Ectodermal cell (in vitro differentiated cells): ENCODE measurements around the gene CPT1A.

Experiments used
- H3K27ac ChIP-seq: 2 replicates; pipeline ENCODE4 v1.7.0; 2013; ENCODE audit warnings: mild to moderate bottlenecking, low read depth, low read length; ENCODE audit not compliant: insufficient read depth, poor library complexity, severe bottlenecking
- H3K27me3 ChIP-seq: 2 replicates; pipeline ENCODE4 v1.7.0; 2013; ENCODE audit warnings: mild to moderate bottlenecking, low read length; ENCODE audit not compliant: insufficient read depth, control insufficient read depth, poor library complexity, severe bottlenecking
- H3K36me3 ChIP-seq: one replicate; pipeline ENCODE4 v1.7.0; 2013; ENCODE audit warnings: low read length; ENCODE audit not compliant: control insufficient read depth, insufficient read depth
- H3K4me1 ChIP-seq: one replicate; pipeline ENCODE4 v1.7.0; 2013; ENCODE audit warnings: low read length; ENCODE audit not compliant: control insufficient read depth, insufficient read depth
- H3K4me3 ChIP-seq: 2 replicates; pipeline ENCODE4 v1.7.0; 2013; ENCODE audit warnings: low read depth, low read length, control low read depth; ENCODE audit not compliant: insufficient read depth
- H3K9me3 ChIP-seq: 2 replicates; pipeline ENCODE4 v1.7.0; 2013; ENCODE audit warnings: mild to moderate bottlenecking, low read length, moderate library complexity; ENCODE audit not compliant: control insufficient read depth
- whole genome bisulfite sequencing, 2 experiments: methylation state at CpG; one replicate each; pipeline ENCODE4 v1.1.7; 2013; ENCODE audit warnings: missing lambda C conversion rate in 2 of 2; 5-methylcytosine and 5-hydroxymethylcytosine counted together

CPT1A gene

GRCh38 chr11:68762481-68762880 is 79.2 kb downstream of the CPT1A start:
- no peak overlapping the region for H3K27ac ChIP-seq
- H3K9me3 ChIP-seq = no peaks in the 10 kb centered on the region
- WGBS, 2 experiments = 88 to 89% methylated on average over 15 of the region's 15 CpGs

GRCh38 chr11:68761801-68762200 is 79.9 kb downstream of the CPT1A start:
- Histone ChIP-seq H3K4me3 (no peak overlapping the region), H3K27ac (no peak overlapping the region), H3K4me1 (no peaks in the 10 kb centered on the region), H3K27me3 (no peaks in the 10 kb centered on the region), H3K9me3 (no peaks in the 10 kb centered on the region), H3K36me3 (no peaks in the 10 kb centered on the region)
- WGBS, 2 experiments = 81 to 84% methylated on average over 12 of the region's 12 CpGs

More at GRCh38 chr11:68762481-68762880, 79.2 kb downstream of the CPT1A start:
- no peaks in the 10 kb centered on the region for H3K27me3 ChIP-seq
- no peaks in the 10 kb centered on the region for H3K4me1 ChIP-seq
- H3K4me3 ChIP-seq = no peak overlapping the region
- H3K36me3 ChIP-seq = no peaks in the 10 kb centered on the region

GRCh38 chr11:68759991-68760390 is 81.7 kb downstream of the CPT1A start:
- 94 to 96% methylated on average over 15 of the region's 15 CpGs for WGBS, 2 experiments
- Histone ChIP-seq H3K27ac (no peak overlapping the region), H3K9me3 (no peaks in the 10 kb centered on the region), H3K36me3 (no peaks in the 10 kb centered on the region), H3K4me3 (no peak overlapping the region), H3K27me3 (no peaks in the 10 kb centered on the region), H3K4me1 (no peaks in the 10 kb centered on the region)

GRCh38 chr11:68757711-68758110 is 84.0 kb downstream of the CPT1A start:
- Histone ChIP-seq H3K4me1 (no peaks in the 10 kb centered on the region), H3K27ac (no peak overlapping the region), H3K9me3 (no peaks in the 10 kb centered on the region), H3K4me3 (no peak overlapping the region), H3K36me3 (no peaks in the 10 kb centered on the region), H3K27me3 (no peaks in the 10 kb centered on the region)
- 87 to 90% methylated on average over 8 of the region's 8 CpGs for WGBS, 2 experiments

- H3K27ac ChIP-seq = no peak overlapping the region
- no peaks in the 10 kb centered on the region for H3K9me3 ChIP-seq
- H3K4me3 ChIP-seq = no peak overlapping the region
- no peaks in the 10 kb centered on the region for H3K4me1 ChIP-seq
- 93 to 94% methylated on average over 12 of the region's 12 CpGs for WGBS, 2 experiments
- no peaks in the 10 kb centered on the region for H3K36me3 ChIP-seq
- peaks cover under 1% of the 10 kb centered on the region for H3K27me3 ChIP-seq
Measured at GRCh38 chr11:68756171-68756766, 85.4 kb downstream of the CPT1A start.

GRCh38 chr11:68753300-68753699 is 88.4 kb downstream of the CPT1A start:
- peaks cover 15% of the 10 kb centered on the region for H3K27me3 ChIP-seq
- no peaks in the 10 kb centered on the region for H3K36me3 ChIP-seq
- H3K4me3 ChIP-seq = no peak overlapping the region
- H3K9me3 ChIP-seq = no peaks in the 10 kb centered on the region
- H3K4me1 ChIP-seq = peaks cover 7% of the 10 kb centered on the region
- no peak overlapping the region for H3K27ac ChIP-seq
- 89 to 91% methylated on average over 9 of the region's 9 CpGs for WGBS, 2 experiments

GRCh38 chr11:68751331-68751856 is 90.3 kb downstream of the CPT1A start, which contains the start of gene TESMIN:
Gene TESMIN, minus strand, starts transcription at chr11:68751520. Its CDS starts 860 bp downstream, at chr11:68750660.
- Histone ChIP-seq H3K27me3 (peaks cover 15% of the 10 kb centered on the region), H3K4me3 (peak within 1 kb of the TSS; percentile 46), H3K27ac (no peak within 1 kb of the TSS), H3K36me3 (no peaks in the 10 kb centered on the region), H3K4me1 (peaks cover 7% of the 10 kb centered on the region), H3K9me3 (no peaks in the 10 kb centered on the region)
- 4% methylated on average over 42 of the region's 42 CpGs for WGBS, 2 experiments

GRCh38 chr11:68751004-68751325 is 90.8 kb downstream of the CPT1A start:
- Histone ChIP-seq H3K27ac (no peak overlapping the region), H3K4me3 (peak overlapping the region; percentile 46), H3K4me1 (peaks cover 7% of the 10 kb centered on the region), H3K9me3 (no peaks in the 10 kb centered on the region), H3K27me3 (peaks cover 15% of the 10 kb centered on the region), H3K36me3 (no peaks in the 10 kb centered on the region)
- 5 to 9% methylated on average over 18 to 20 of the region's 22 CpGs for WGBS, 2 experiments

GRCh38 chr11:68750195-68751003 is 91.3 kb downstream of the CPT1A start:
- Histone ChIP-seq H3K4me1 (peaks cover 7% of the 10 kb centered on the region), H3K27me3 (peaks cover 15% of the 10 kb centered on the region), H3K36me3 (no peaks in the 10 kb centered on the region), H3K4me3 (peak overlapping the region; percentile 25), H3K27ac (no peak overlapping the region), H3K9me3 (no peaks in the 10 kb centered on the region)
- WGBS, 2 experiments = 30% methylated on average over 71 to 75 of the region's 76 CpGs
